IMR-90 (cell line): ENCODE results near the gene CERS6. TPM values are rescaled to one million over a fixed set of nuclear protein-coding genes. Genes with fewer than 3 reads are reported as not detected.

ENCODE experiments used
- ATAC-seq: fragments of 200-7000 bp; cut with Tn5 transposase; 2 replicates; pipeline ENCODE4 v1.9.1; 2020; ENCODE audit warnings: low read depth, mild to moderate bottlenecking, moderate library complexity
- BruUV-seq: library from RNA; stranded (reverse); fragments of 400-500 nt; replicated peaks from 2 replicates; lab custom pipeline; 2021; lab: Mats Ljungman, UMichigan
- CTCF ChIA-PET: fragments of 300-600 bp; formaldehyde crosslinking; extraction: SDS; loops from one replicate; lab custom pipeline; 2021; ENCODE audit warnings: antibody characterized with exemption; lab: Yijun Ruan, JAX
- POLR2A ChIA-PET: fragments of 300-600 bp; sonication (Branson Sonifier 250); formaldehyde crosslinking; loops from one replicate; lab custom pipeline; 2022; ENCODE audit warnings: antibody characterized with exemption; ENCODE audit not compliant: unreplicated experiment; lab: Charles Lee
- DNase-seq: peaks from one replicate; pipeline ENCODE4 v3.0.0; 2013
- H2AFZ ChIP-seq: replicated peaks from 2 replicates; pipeline ENCODE3; 2013; ENCODE audit warnings: low read length, mild to moderate bottlenecking; ENCODE audit not compliant: poor library complexity
- H2AK5ac ChIP-seq: 2 replicates; pipeline ENCODE4 v1.6.1; 2013; ENCODE audit warnings: low read depth, low read length, inconsistent platforms
- H2AK9ac ChIP-seq: replicated peaks from 2 replicates; pipeline ENCODE3; 2013; ENCODE audit warnings: mild to moderate bottlenecking, low read depth, low read length, moderate library complexity; ENCODE audit not compliant: poor library complexity
- H2BK120ac ChIP-seq: 2 replicates; pipeline ENCODE4 v1.6.1; 2013; ENCODE audit warnings: low read depth, low read length, inconsistent platforms
- H2BK15ac ChIP-seq: 3 replicates; pipeline ENCODE4 v1.6.1; 2013; ENCODE audit warnings: low read depth, low read length, inconsistent platforms
- H2BK20ac ChIP-seq: 2 replicates; pipeline ENCODE4 v1.6.1; 2013; ENCODE audit warnings: low read depth, mild to moderate bottlenecking, inconsistent platforms, low read length, moderate library complexity
- H2BK5ac ChIP-seq: 2 replicates; pipeline ENCODE4 v1.6.1; 2013; ENCODE audit warnings: mild to moderate bottlenecking, low read depth, low read length, inconsistent platforms; ENCODE audit not compliant: poor library complexity, severe bottlenecking
- H3K14ac ChIP-seq: replicated peaks from 2 replicates; pipeline ENCODE4 v1.6.1; 2013; ENCODE audit warnings: low read depth, low read length, inconsistent platforms
- H3K18ac ChIP-seq: 2 replicates; pipeline ENCODE4 v1.6.1; 2013; ENCODE audit warnings: low read depth, low read length, control low read depth
- H3K23ac ChIP-seq: 2 replicates; pipeline ENCODE4 v1.6.1; 2013; ENCODE audit warnings: low read depth, low read length, inconsistent platforms
- H3K27ac ChIP-seq: 2 replicates; pipeline ENCODE4 v1.5.1; 2013; ENCODE audit warnings: mild to moderate bottlenecking, control low read depth, low read length; ENCODE audit not compliant: insufficient read depth
- H3K27me3 ChIP-seq: 2 replicates; pipeline ENCODE4 v1.6.1; 2013; ENCODE audit warnings: low read length; ENCODE audit not compliant: control insufficient read depth, insufficient read depth
- H3K36me3 ChIP-seq: 2 replicates; pipeline ENCODE4 v1.6.1; 2013; ENCODE audit warnings: low read length, mixed read lengths; ENCODE audit not compliant: control insufficient read depth, insufficient read depth
- H3K4ac ChIP-seq: 2 replicates; pipeline ENCODE4 v1.6.1; 2013; ENCODE audit warnings: low read depth, low read length, inconsistent platforms
- H3K4me1 ChIP-seq: 2 replicates; pipeline ENCODE4 v1.6.1; 2013; ENCODE audit warnings: low read length, mixed read lengths; ENCODE audit not compliant: control insufficient read depth, insufficient read depth
- H3K4me2 ChIP-seq: 2 replicates; pipeline ENCODE4 v1.6.1; 2013; ENCODE audit warnings: low read depth, mild to moderate bottlenecking, control low read depth, low read length, moderate library complexity
- H3K4me3 ChIP-seq: 2 replicates; pipeline ENCODE4 v1.5.1; 2013; ENCODE audit warnings: low read depth, mild to moderate bottlenecking, control low read depth, low read length, moderate library complexity; ENCODE audit not compliant: insufficient read depth
- H3K56ac ChIP-seq: 2 replicates; pipeline ENCODE4 v1.6.1; 2013; ENCODE audit warnings: low read length, inconsistent platforms; ENCODE audit not compliant: insufficient read depth; ENCODE audit errors: extremely low read depth
- H3K79me1 ChIP-seq, 2 experiments: 2 replicates each; pipeline ENCODE4 v1.6.1; 2013; ENCODE audit warnings: low read length in 2 of 2, inconsistent platforms in 1 of 2, low read depth in 1 of 2
- H3K9ac ChIP-seq: 2 replicates; pipeline ENCODE4 v1.6.1; 2013; ENCODE audit warnings: low read depth, low read length, control low read depth
- H3K9me1 ChIP-seq: 2 replicates; pipeline ENCODE4 v1.6.1; 2013; ENCODE audit warnings: low read length, inconsistent platforms; ENCODE audit not compliant: insufficient read depth
- H3K9me3 ChIP-seq: 2 replicates; pipeline ENCODE4 v1.6.1; 2013; ENCODE audit warnings: low read length; ENCODE audit not compliant: control insufficient read depth, insufficient read depth
- H4K20me1 ChIP-seq: 2 replicates; pipeline ENCODE4 v1.6.1; 2013; ENCODE audit warnings: low read length, inconsistent platforms; ENCODE audit not compliant: insufficient read depth
- H4K5ac ChIP-seq: 2 replicates; pipeline ENCODE4 v1.6.1; 2013; ENCODE audit warnings: mild to moderate bottlenecking, low read depth, low read length, control low read depth
- H4K8ac ChIP-seq, 2 experiments: 2 replicates each; pipeline ENCODE4 v1.6.1; 2013; ENCODE audit warnings: low read depth in 2 of 2, low read length in 2 of 2, control low read depth in 1 of 2, inconsistent platforms in 1 of 2
- H4K91ac ChIP-seq: 2 replicates; pipeline ENCODE4 v1.6.1; 2013; ENCODE audit warnings: low read depth, low read length, inconsistent platforms; ENCODE audit not compliant: insufficient read depth
- POLR2A ChIP-seq: IDR thresholded peaks from 2 replicates; pipeline ENCODE4 v1.6.1; 2012; ENCODE audit warnings: mild to moderate bottlenecking, low read depth, low read length
- WGBS, 2 experiments: methylation state at CpG; one replicate each; pipeline versions ENCODE4 v1.1.5 to v1.1.7; 2013; ENCODE audit warnings: missing lambda C conversion rate in 2 of 2; ENCODE audit not compliant: insufficient read length in 1 of 2; ENCODE audit errors: extremely low coverage in 2 of 2; 5-methylcytosine and 5-hydroxymethylcytosine counted together
- dilution Hi-C: fragments of 300-500 bp; cut with HindIII; formaldehyde crosslinking; loops from one replicate; pipeline ENCODE4 v1.14.3; 2018; ENCODE audit warnings: low sequenced_read_pairs; ENCODE audit not compliant: unreplicated experiment
- in situ Hi-C: fragments of 300-500 bp; cut with MboI; formaldehyde crosslinking; loops from 3 replicates; pipeline ENCODE4 v1.14.3; 2019; ENCODE audit warnings: low sequenced_read_pairs, inconsistent platforms, mixed read lengths
- intact Hi-C: fragments of 100-400 bp; cut with micrococcal nuclease; formaldehyde crosslinking; loops from 2 replicates; pipeline ENCODE4 v1.10.0; 2022
- polyA plus RNA-seq, 3 experiments: library from polyadenylated mRNA; depleted of rRNA; stranded (reverse); fragments of >200 nt; gene quantifications; 2 replicates each; pipeline ENCODE4 v1.2.3, GENCODE V29; 2012; ENCODE audit warnings: low replicate concordance in 1 of 3
- total RNA-seq: library from RNA; depleted of rRNA; stranded (reverse); fragments of >200 nt; gene quantifications from 2 replicates; pipeline ENCODE4 v1.2.3, GENCODE V29; 2012

CERS6 gene
- total and polyA plus RNA-seq, 2 of the 4 experiments (the other 2 are of a cell fraction) = 2.1 to 5.7 TPM

DNA sequence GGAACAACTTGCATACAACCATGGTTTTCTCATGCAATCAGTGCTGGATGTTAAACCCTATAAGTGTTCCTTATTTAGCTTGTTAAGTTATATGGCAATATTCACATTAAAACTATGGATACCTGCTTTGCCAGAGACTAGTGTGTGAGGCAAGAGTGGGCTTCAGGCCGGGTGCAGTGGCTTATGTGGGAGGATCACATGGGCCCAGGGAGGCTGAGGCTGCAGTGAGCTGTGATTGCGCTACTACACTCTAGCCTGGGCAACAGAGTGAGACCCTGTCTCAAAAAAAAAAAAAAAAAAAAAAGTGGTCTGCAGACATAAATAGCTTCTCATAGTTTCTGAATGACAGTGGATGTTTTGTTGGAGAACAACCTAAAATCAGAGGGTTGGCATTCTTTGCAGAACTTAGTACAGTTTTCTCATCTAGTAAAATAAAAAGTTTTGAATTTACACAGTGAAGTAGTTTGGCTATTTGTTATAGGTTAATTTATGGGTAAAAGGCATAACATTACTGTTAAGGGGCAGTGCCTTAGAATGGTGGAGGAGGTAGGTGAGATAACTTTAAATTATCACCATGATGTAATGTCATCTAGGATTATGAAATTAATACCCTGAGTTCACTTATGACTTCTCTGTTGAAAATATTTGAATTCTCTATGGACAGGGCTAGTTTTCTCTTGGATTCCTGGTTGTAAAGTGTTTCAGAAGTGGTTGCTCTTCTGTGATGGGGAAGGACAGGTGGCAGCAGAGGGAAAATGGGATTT, 5.3 kb downstream of the CERS6 start:
- H3K4me3 ChIP-seq = no peak overlapping the region
- WGBS, 2 experiments = no CpG with 5 or more reads among the region's 2 CpGs
- H3K18ac ChIP-seq = no peak overlapping the region
- ATAC-seq (no peak), DNase-seq (no peak)
- H3K14ac ChIP-seq = no peak overlapping the region
- no peaks in the 10 kb centered on the region for H3K4me1 ChIP-seq
- BruUV-seq = no TSS peak
- H3K27ac ChIP-seq = no peak overlapping the region
- ChIA-PET CTCF (no interaction called here), POLR2A (no interaction called here)
- intact Hi-C loops (no loop called here), in situ Hi-C loops (no loop called here), dilution Hi-C loops (no loop called here)
- no peak overlapping the region for H2BK5ac ChIP-seq
- no peaks in the 10 kb centered on the region for H3K27me3 ChIP-seq
- H2BK120ac ChIP-seq = no peak overlapping the region
- no peaks in the 10 kb centered on the region for H3K9me3 ChIP-seq
- no peak overlapping the region for H2AK9ac ChIP-seq
- no peaks in the 10 kb centered on the region for H3K36me3 ChIP-seq
- H3K4ac ChIP-seq = no peak overlapping the region
- no peak for TF ChIP-seq POLR2A
- H3K23ac ChIP-seq = no peak overlapping the region
- H2BK15ac ChIP-seq = no peak overlapping the region
- H3K56ac ChIP-seq = no peak overlapping the region
- no peak overlapping the region for H2AFZ ChIP-seq
- H4K5ac ChIP-seq = no peak overlapping the region
- no peak overlapping the region for H2AK5ac ChIP-seq
- H4K91ac ChIP-seq = no peak overlapping the region
- no peak overlapping the region for H2BK20ac ChIP-seq
- no peak overlapping the region for H3K4me2 ChIP-seq
- H3K79me1 ChIP-seq = no peaks in the 10 kb centered on the region
- H3K9me1 ChIP-seq = no peaks in the 10 kb centered on the region
- no peaks in the 10 kb centered on the region for H4K20me1 ChIP-seq
- H3K9ac ChIP-seq = no peak overlapping the region
- no peak overlapping the region for H4K8ac ChIP-seq
